ENCODE measurements around the gene SLC23A2.

DNA sequence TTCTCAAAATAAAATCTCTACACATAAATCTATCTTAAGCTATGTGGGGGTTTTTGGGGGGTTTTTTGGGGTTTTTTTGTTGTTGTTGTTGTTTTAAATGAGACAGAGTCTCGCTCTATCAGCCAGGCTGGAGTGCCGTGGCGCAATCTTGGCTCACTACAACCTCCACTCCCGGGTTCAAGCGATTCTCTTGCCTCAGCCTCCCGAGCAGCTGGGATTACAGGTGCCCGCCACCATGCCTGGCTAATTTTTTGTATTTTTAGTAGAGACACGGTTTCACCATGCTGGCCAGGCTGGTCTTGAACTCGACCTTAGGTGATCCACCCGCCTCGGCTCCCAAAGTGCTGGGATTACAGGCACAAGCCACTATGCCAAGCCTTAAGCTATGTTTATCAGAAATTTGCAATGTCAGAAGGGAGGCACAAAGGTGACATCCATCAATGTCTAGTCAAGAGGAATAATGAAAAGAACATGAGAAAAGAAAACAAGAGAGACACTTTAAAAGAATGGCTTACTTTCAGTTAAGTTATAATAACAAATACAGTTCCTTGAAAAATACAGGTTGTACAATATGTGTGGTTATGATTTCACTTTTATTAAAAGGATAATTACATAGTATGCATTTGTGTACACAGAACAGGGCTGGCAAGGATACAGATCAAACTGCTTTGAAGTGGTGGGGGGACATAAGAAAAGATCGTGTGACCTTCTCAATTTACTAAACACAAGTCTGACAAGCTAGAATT, 28.6 kb downstream of the SLC23A2 start:
- TF ChIP-seq POLR2A (IDR thresholded peaks at IDR 0.05; ENCODE audit: low read depth, low read length) (no peak), POLR2AphosphoS5 (IDR thresholded peaks at IDR 0.05; ENCODE audit: low read depth, low read length) (no peak), TAF1 (IDR thresholded peaks at IDR 0.05; ENCODE audit: low read depth, low read length) (no peak), PAX5 (IDR thresholded peaks at IDR 0.05; ENCODE audit: insufficient read depth, low read length, severe bottlenecking) (no peak), POU2F2 (IDR thresholded peaks at IDR 0.05; ENCODE audit: low read depth, low read length) (no peak)
